Muscle of leg (tissue), 11 donors: ENCODE measurements around the gene PHTF2. TPM values are rescaled to one million over a fixed set of nuclear protein-coding genes. Genes with fewer than 3 reads are reported as not detected.
"Not testable (repeated sequence)": the region's sequence is repeated elsewhere in the genome, so short reads cannot be mapped to it uniquely, and the experiment has no call there.

Experiments used
- DNase-seq: peaks from one replicate; pipeline ENCODE4 v3.0.0; 2013
- H3K27ac ChIP-seq: one replicate; pipeline ENCODE4 v1.5.1; 2013; ENCODE audit warnings: mild to moderate bottlenecking, low read length, control low read depth
- H3K27me3 ChIP-seq: one replicate; pipeline ENCODE4 v1.6.1; 2013; ENCODE audit warnings: low read length; ENCODE audit not compliant: control insufficient read depth, insufficient read depth
- H3K36me3 ChIP-seq: one replicate; pipeline ENCODE4 v1.6.1; 2013; ENCODE audit warnings: low read length; ENCODE audit not compliant: control insufficient read depth, insufficient read depth
- H3K4me1 ChIP-seq: one replicate; pipeline ENCODE4 v1.6.1; 2013; ENCODE audit warnings: low read length; ENCODE audit not compliant: control insufficient read depth, insufficient read depth
- H3K4me3 ChIP-seq: one replicate; pipeline ENCODE4 v1.5.1; 2013; ENCODE audit warnings: low read length, control low read depth
- H3K9me3 ChIP-seq: replicated peaks from 2 replicates; pipeline ENCODE4 v1.6.1; 2013; ENCODE audit warnings: low read depth, low read length; ENCODE audit not compliant: control insufficient read depth
- WGBS: methylation state at CpG from one replicate; pipeline ENCODE4 v1.1.5; 2013; ENCODE audit warnings: missing lambda C conversion rate; ENCODE audit not compliant: insufficient coverage; 5-methylcytosine and 5-hydroxymethylcytosine counted together
- polyA plus RNA-seq, 8 donors: library from polyadenylated mRNA; unstranded; fragments of 120-200 nt; gene quantifications; one replicate each; pipeline versions ENCODE4 v1.2.1 to v1.2.3, GENCODE V29; 2013; ENCODE audit warnings: inconsistent platforms in 1 of 8, low replicate concordance in 1 of 8; ENCODE audit not compliant: insufficient read length in 8 of 8, insufficient read depth in 1 of 8
- total RNA-seq: library from RNA; stranded (reverse); fragments of 120-200 nt; gene quantifications from one replicate; pipeline ENCODE4 v1.2.4, GENCODE V29; 2013

The PHTF2 gene
- total and polyA plus RNA-seq, 9 donors = 10.5 to 21.7 (median 18.6) TPM

GRCh38 chr7:77766801-77767605 lies 31.6 kb upstream of the PHTF2 start:
- Histone ChIP-seq H3K27ac (no peak overlapping the region), H3K4me1 (no peaks in the 10 kb centered on the region), H3K36me3 (peaks cover 17% of the 10 kb centered on the region), H3K4me3 (no peak overlapping the region), H3K27me3 (no peaks in the 10 kb centered on the region), H3K9me3 (no peaks in the 10 kb centered on the region)
- DNase-seq = no peak
- WGBS = no CpG with 5 or more reads among the region's 6 CpGs

- Histone ChIP-seq H3K4me3 (no peak overlapping the region), H3K9me3 (no peaks in the 10 kb centered on the region), H3K4me1 (no peaks in the 10 kb centered on the region), H3K36me3 (peaks cover 32% of the 10 kb centered on the region), H3K27ac (no peak overlapping the region), H3K27me3 (no peaks in the 10 kb centered on the region)
- DNase-seq = no peak
- WGBS = 88% methylated on average over 4 of the region's 8 CpGs
Measured at GRCh38 chr7:77770316-77770715, 28.3 kb upstream of the PHTF2 start.

- DNase-seq = no peak
- no peak overlapping the region for H3K4me3 ChIP-seq
- H3K36me3 ChIP-seq = peaks cover 30% of the 10 kb centered on the region
Measured at GRCh38 chr7:77771901-77772300, 26.7 kb upstream of the PHTF2 start.

GRCh38 chr7:77778535-77778934 lies 20.0 kb upstream of the PHTF2 start:
- Histone ChIP-seq H3K4me3 (no peak overlapping the region), H3K4me1 (no peaks in the 10 kb centered on the region), H3K27me3 (no peaks in the 10 kb centered on the region), H3K27ac (no peak overlapping the region), H3K9me3 (peaks cover 3% of the 10 kb centered on the region), H3K36me3 (peaks cover 21% of the 10 kb centered on the region)
- DNase-seq = no peak
- WGBS = 80% methylated on average over 1 of the region's 2 CpGs

More at GRCh38 chr7:77771901-77772300, 26.7 kb upstream of the PHTF2 start:
- Histone ChIP-seq H3K4me1 (no peaks in the 10 kb centered on the region), H3K27ac (no peak overlapping the region), H3K9me3 (peaks cover 3% of the 10 kb centered on the region), H3K27me3 (no peaks in the 10 kb centered on the region)

GRCh38 chr7:77782383-77782782 lies 16.2 kb upstream of the PHTF2 start:
- WGBS = no CpG with 5 or more reads among the region's 4 CpGs
- Histone ChIP-seq H3K4me3 (no peak overlapping the region), H3K9me3 (peaks cover 3% of the 10 kb centered on the region), H3K27me3 (no peaks in the 10 kb centered on the region), H3K36me3 (peaks cover 11% of the 10 kb centered on the region), H3K4me1 (no peaks in the 10 kb centered on the region), H3K27ac (no peak overlapping the region)
- no peak for DNase-seq

GRCh38 chr7:77783111-77783510 lies 15.5 kb upstream of the PHTF2 start:
- Histone ChIP-seq H3K4me1 (no peaks in the 10 kb centered on the region), H3K27me3 (no peaks in the 10 kb centered on the region), H3K4me3 (no peak overlapping the region), H3K27ac (no peak overlapping the region), H3K36me3 (peaks cover 11% of the 10 kb centered on the region), H3K9me3 (peaks cover 3% of the 10 kb centered on the region)
- no CpG with 5 or more reads among the region's 1 CpG for WGBS
- DNase-seq = no peak

- H3K9me3 ChIP-seq = peaks cover 3% of the 10 kb centered on the region
- no peaks in the 10 kb centered on the region for H3K4me1 ChIP-seq
- H3K27me3 ChIP-seq = no peaks in the 10 kb centered on the region
- H3K4me3 ChIP-seq = no peak overlapping the region
- H3K27ac ChIP-seq = no peak overlapping the region
- DNase-seq = no peak
- H3K36me3 ChIP-seq = peaks cover 9% of the 10 kb centered on the region
- WGBS = no CpG with 5 or more reads among the region's 3 CpGs
Measured at GRCh38 chr7:77783545-77783944, 15.0 kb upstream of the PHTF2 start.

- DNase-seq, H3K27me3 ChIP-seq, H3K4me1 ChIP-seq, H3K9me3 ChIP-seq, H3K27ac ChIP-seq, H3K36me3 ChIP-seq, H3K4me3 ChIP-seq: not testable (repeated sequence)
- WGBS = 100% methylated on average over 1 of the region's 10 CpGs
Measured at GRCh38 chr7:77784426-77784825, 14.1 kb upstream of the PHTF2 start.

GRCh38 chr7:77786018-77786417 lies 12.6 kb upstream of the PHTF2 start:
- H3K27me3 ChIP-seq = no peaks in the 10 kb centered on the region
- no peak overlapping the region for H3K27ac ChIP-seq
- no peaks in the 10 kb centered on the region for H3K4me1 ChIP-seq
- no peak overlapping the region for H3K4me3 ChIP-seq
- H3K36me3 ChIP-seq = peaks cover 3% of the 10 kb centered on the region
- no peak for DNase-seq
- 83% methylated on average over 2 of the region's 3 CpGs for WGBS
- peaks cover 3% of the 10 kb centered on the region for H3K9me3 ChIP-seq

- H3K4me3 ChIP-seq = no peak overlapping the region
- H3K27me3 ChIP-seq = no peaks in the 10 kb centered on the region
- H3K27ac ChIP-seq = no peak overlapping the region
- H3K9me3 ChIP-seq = peaks cover 3% of the 10 kb centered on the region
- H3K4me1 ChIP-seq = no peaks in the 10 kb centered on the region
- no peak for DNase-seq
- H3K36me3 ChIP-seq = peaks cover 2% of the 10 kb centered on the region
Measured at GRCh38 chr7:77786741-77787140, 11.8 kb upstream of the PHTF2 start.
